WTC11 (cell line): ENCODE measurements around the gene ENAH. TPM values are rescaled to one million over a fixed set of nuclear protein-coding genes. Genes with fewer than 3 reads are reported as not detected.

Experiments
- ATAC-seq: fragments of 200-7000 bp; cut with Tn5 transposase; 2 replicates; pipeline ENCODE4 v1.10.0; 2021; ENCODE audit warnings: mild to moderate bottlenecking, moderate library complexity
- CTCF ChIA-PET: fragments of 300-600 bp; sonication (Branson Sonifier 250); formaldehyde crosslinking; loops from one replicate; lab custom pipeline; 2021; ENCODE audit warnings: antibody characterized with exemption; lab: Charles Lee
- POLR2A ChIA-PET: fragments of 350-600 bp; sonication (Branson Sonifier 250); formaldehyde crosslinking; loops from one replicate; lab custom pipeline; 2021; ENCODE audit warnings: antibody characterized with exemption; lab: Charles Lee
- DNase-seq: peaks from one replicate; pipeline ENCODE4 v3.0.0; 2021; ENCODE audit warnings: low spot score
- H3K27ac Mint-ChIP-seq: 2 replicates; pipeline ENCODE4 v1.8.0; 2021; ENCODE audit warnings: mixed read lengths
- H3K27me3 Mint-ChIP-seq: 2 replicates; pipeline ENCODE4 v1.8.0; 2021; ENCODE audit warnings: low read depth, mild to moderate bottlenecking, moderate library complexity, mixed read lengths
- H3K36me3 Mint-ChIP-seq: 2 replicates; pipeline ENCODE4 v1.8.0; 2021; ENCODE audit warnings: mixed read lengths
- H3K4me1 Mint-ChIP-seq: 2 replicates; pipeline ENCODE4 v1.8.0; 2022; ENCODE audit warnings: mixed read lengths
- H3K4me3 Mint-ChIP-seq: 2 replicates; pipeline ENCODE4 v1.8.0; 2021; ENCODE audit warnings: mild to moderate bottlenecking, moderate library complexity, mixed read lengths
- H3K9me3 Mint-ChIP-seq: 2 replicates; pipeline ENCODE4 v1.8.0; 2021; ENCODE audit warnings: mixed read lengths
- CREM ChIP-seq: sonication (generic); formaldehyde crosslinking; IDR thresholded peaks from 2 replicates; pipeline ENCODE4 v1.8.1; 2022; ENCODE audit warnings: mild to moderate bottlenecking, missing genetic modification reagents, moderate library complexity
- ESRRA ChIP-seq: sonication (generic); formaldehyde crosslinking; IDR thresholded peaks from 2 replicates; pipeline ENCODE4 v1.8.1; 2022; ENCODE audit warnings: mild to moderate bottlenecking, missing genetic modification reagents, borderline replicate concordance
- GABPB1 ChIP-seq: sonication (generic); formaldehyde crosslinking; IDR thresholded peaks from 2 replicates; pipeline ENCODE4 v1.8.1; 2023; ENCODE audit warnings: mild to moderate bottlenecking, missing genetic modification reagents
- JUN ChIP-seq: sonication (generic); formaldehyde crosslinking; IDR thresholded peaks from 2 replicates; pipeline ENCODE4 v1.8.0; 2023; ENCODE audit warnings: mild to moderate bottlenecking, missing genetic modification reagents
- MYBL2 ChIP-seq: sonication (generic); formaldehyde crosslinking; IDR thresholded peaks from 2 replicates; pipeline ENCODE4 v1.8.1; 2023; ENCODE audit warnings: mild to moderate bottlenecking, moderate library complexity, missing genetic modification reagents
- NFYB ChIP-seq: sonication (generic); formaldehyde crosslinking; conservative IDR thresholded peaks from 2 replicates; pipeline ENCODE4 v1.8.0; 2022; ENCODE audit warnings: low read depth, missing genetic modification reagents
- OVOL2 ChIP-seq: fragments of 250-450 bp; sonication (Bioruptor Pico); IDR thresholded peaks from 2 replicates; pipeline ENCODE4 v1.9.0; 2021; ENCODE audit warnings: mild to moderate bottlenecking, borderline replicate concordance
- RORB ChIP-seq: fragments of 250-450 bp; sonication (Bioruptor Pico); IDR thresholded peaks from 2 replicates; pipeline ENCODE4 v1.9.0; 2021; ENCODE audit warnings: mild to moderate bottlenecking
- SMAD3 ChIP-seq: sonication (generic); formaldehyde crosslinking; IDR thresholded peaks from 2 replicates; pipeline ENCODE4 v1.8.0; 2022; ENCODE audit warnings: missing genetic modification reagents, mild to moderate bottlenecking, borderline replicate concordance
- TP53 ChIP-seq: sonication (generic); formaldehyde crosslinking; IDR thresholded peaks from 2 replicates; pipeline ENCODE4 v1.8.1; 2023; ENCODE audit warnings: mild to moderate bottlenecking, missing genetic modification reagents
- ZNF317 ChIP-seq: sonication (generic); formaldehyde crosslinking; IDR thresholded peaks from 2 replicates; pipeline ENCODE4 v1.8.1; 2023; ENCODE audit warnings: low read depth, mild to moderate bottlenecking, moderate library complexity, missing genetic modification reagents, borderline replicate concordance
- ZNF396 ChIP-seq: fragments of 250-450 bp; sonication (Bioruptor Pico); IDR thresholded peaks from 2 replicates; pipeline ENCODE4 v1.8.0; 2021; ENCODE audit warnings: mild to moderate bottlenecking, moderate library complexity, borderline replicate concordance
- ZNF671 ChIP-seq: fragments of 250-450 bp; sonication (Bioruptor Pico); IDR thresholded peaks from 2 replicates; pipeline ENCODE4 v1.8.0; 2021; ENCODE audit warnings: mild to moderate bottlenecking
- total RNA-seq: library from RNA; stranded (reverse); gene quantifications from 3 replicates; pipeline ENCODE4 v1.2.3, GENCODE V29; 2021
- TF ChIP-seq, protein P1 (sequence below): sonication (generic); formaldehyde crosslinking; IDR thresholded peaks from 2 replicates; pipeline ENCODE4 v1.8.1; 2022; ENCODE audit warnings: missing genetic modification reagents, borderline replicate concordance
- TF ChIP-seq, protein P2 (sequence below): sonication (generic); formaldehyde crosslinking; IDR thresholded peaks from 2 replicates; pipeline ENCODE4 v1.8.1; 2022; ENCODE audit warnings: mild to moderate bottlenecking, moderate library complexity, missing genetic modification reagents
- TF ChIP-seq, protein P3 (sequence below): sonication (generic); formaldehyde crosslinking; IDR thresholded peaks from 2 replicates; pipeline ENCODE4 v1.8.0; 2023; ENCODE audit warnings: missing genetic modification reagents
- TF ChIP-seq, protein P4 (sequence below): sonication (generic); formaldehyde crosslinking; IDR thresholded peaks from 2 replicates; pipeline ENCODE4 v1.8.1; 2023; ENCODE audit warnings: mild to moderate bottlenecking, missing genetic modification reagents, moderate library complexity
- TF ChIP-seq, protein P5 (sequence below): fragments of 250-450 bp; sonication (Bioruptor Pico); IDR thresholded peaks from 2 replicates; pipeline ENCODE4 v1.9.0; 2021; ENCODE audit warnings: moderate library complexity, mild to moderate bottlenecking, inconsistent platforms, borderline replicate concordance
- TF ChIP-seq, protein P6 (sequence below): sonication (generic); formaldehyde crosslinking; IDR thresholded peaks from 2 replicates; pipeline ENCODE4 v1.8.1; 2023; ENCODE audit warnings: mild to moderate bottlenecking, missing genetic modification reagents
- TF ChIP-seq, protein P7 (sequence below): fragments of 250-450 bp; sonication (Bioruptor Pico); IDR thresholded peaks from 2 replicates; pipeline ENCODE4 v1.9.0; 2021; ENCODE audit warnings: mild to moderate bottlenecking, borderline replicate concordance
- TF ChIP-seq, protein P8 (sequence below): sonication (generic); formaldehyde crosslinking; IDR thresholded peaks from 2 replicates; pipeline ENCODE4 v1.8.1; 2023; ENCODE audit warnings: mild to moderate bottlenecking, missing genetic modification reagents, moderate library complexity
- TF ChIP-seq, protein P9 (sequence below): fragments of 250-450 bp; sonication (Bioruptor Pico); IDR thresholded peaks from 2 replicates; pipeline ENCODE4 v1.9.0; 2021; ENCODE audit warnings: mild to moderate bottlenecking
- TF ChIP-seq, protein P10 (sequence below): sonication (generic); formaldehyde crosslinking; conservative IDR thresholded peaks from 2 replicates; pipeline ENCODE4 v1.8.1; 2022; ENCODE audit warnings: mild to moderate bottlenecking, missing genetic modification reagents

ENAH gene
- total RNA-seq, 1 experiment from 2014 or later = 227 TPM

DNA sequence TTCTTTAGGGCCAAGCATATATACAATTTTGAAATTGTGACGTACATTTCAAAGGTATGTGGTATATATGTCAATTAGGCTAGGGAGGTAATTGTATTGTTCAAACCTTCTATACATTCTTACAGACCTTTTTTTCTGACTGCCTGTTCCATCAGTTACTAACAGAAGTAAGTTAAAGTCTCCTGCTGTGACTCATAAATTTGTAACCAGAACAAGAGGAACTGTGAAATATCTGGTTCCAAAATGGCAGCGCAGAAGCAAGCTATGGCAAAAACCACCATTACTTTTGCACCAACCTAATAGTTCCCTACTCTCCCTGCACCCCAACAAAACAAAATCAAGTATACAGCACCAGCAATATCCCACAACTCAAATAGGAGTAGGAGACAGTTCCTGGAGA is 93.6 kb downstream of the ENAH start (continued):
- no peak for TF ChIP-seq ZNF317 (CRISPR knock-in tag)
- TF ChIP-seq, protein P1, sequence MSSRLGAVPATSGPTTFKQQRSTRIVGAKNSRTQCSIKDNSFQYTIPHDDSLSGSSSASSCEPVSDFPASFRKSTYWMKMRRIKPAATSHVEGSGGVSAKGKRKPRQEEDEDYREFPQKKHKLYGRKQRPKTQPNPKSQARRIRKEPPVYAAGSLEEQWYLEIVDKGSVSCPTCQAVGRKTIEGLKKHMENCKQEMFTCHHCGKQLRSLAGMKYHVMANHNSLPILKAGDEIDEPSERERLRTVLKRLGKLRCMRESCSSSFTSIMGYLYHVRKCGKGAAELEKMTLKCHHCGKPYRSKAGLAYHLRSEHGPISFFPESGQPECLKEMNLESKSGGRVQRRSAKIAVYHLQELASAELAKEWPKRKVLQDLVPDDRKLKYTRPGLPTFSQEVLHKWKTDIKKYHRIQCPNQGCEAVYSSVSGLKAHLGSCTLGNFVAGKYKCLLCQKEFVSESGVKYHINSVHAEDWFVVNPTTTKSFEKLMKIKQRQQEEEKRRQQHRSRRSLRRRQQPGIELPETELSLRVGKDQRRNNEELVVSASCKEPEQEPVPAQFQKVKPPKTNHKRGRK (CRISPR knock-in tag) = no peak
- TF ChIP-seq, protein P2, sequence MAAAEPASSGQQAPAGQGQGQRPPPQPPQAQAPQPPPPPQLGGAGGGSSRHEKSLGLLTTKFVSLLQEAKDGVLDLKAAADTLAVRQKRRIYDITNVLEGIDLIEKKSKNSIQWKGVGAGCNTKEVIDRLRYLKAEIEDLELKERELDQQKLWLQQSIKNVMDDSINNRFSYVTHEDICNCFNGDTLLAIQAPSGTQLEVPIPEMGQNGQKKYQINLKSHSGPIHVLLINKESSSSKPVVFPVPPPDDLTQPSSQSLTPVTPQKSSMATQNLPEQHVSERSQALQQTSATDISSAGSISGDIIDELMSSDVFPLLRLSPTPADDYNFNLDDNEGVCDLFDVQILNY (CRISPR knock-in tag) = no peak
- no peak for TF ChIP-seq GABPB1
- TF ChIP-seq RORB (CRISPR knock-in tag) = no peak

DNA sequence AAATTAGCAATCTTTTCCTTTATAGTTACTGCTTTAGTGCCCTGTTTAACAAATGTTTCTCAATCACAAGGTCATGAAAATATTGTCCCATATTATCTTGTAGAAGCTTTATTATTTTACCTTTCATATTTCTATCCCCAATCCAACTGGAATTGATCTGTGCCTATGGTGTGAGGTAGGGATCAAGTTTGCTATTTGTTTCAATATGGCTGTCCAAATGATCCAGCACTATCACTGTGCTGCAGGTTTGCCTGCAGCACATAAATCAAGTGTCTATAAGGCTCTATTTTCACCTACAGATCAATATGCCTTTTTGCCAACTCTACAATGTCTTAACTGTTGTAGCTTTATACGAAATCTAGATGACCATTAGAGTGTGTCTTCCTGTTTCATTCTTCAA is 96.2 kb downstream of the ENAH start:
- H3K27me3 Mint-ChIP-seq = no peaks in the 10 kb centered on the region
- H3K4me3 Mint-ChIP-seq = no peak overlapping the region
- H3K36me3 Mint-ChIP-seq = peaks cover 62% of the 10 kb centered on the region
- ChIA-PET POLR2A (no interaction called here), CTCF (no interaction called here)
- ATAC-seq = no peak
- H3K27ac Mint-ChIP-seq = no peak overlapping the region
- DNase-seq = no peak
- peaks cover 27% of the 10 kb centered on the region for H3K9me3 Mint-ChIP-seq
- no peaks in the 10 kb centered on the region for H3K4me1 Mint-ChIP-seq
- TF ChIP-seq MYBL2 (CRISPR knock-in tag) (no peak), CREM (CRISPR knock-in tag) (no peak), OVOL2 (CRISPR knock-in tag) (no peak), NFYB (CRISPR knock-in tag) (no peak), ZNF671 (no peak), ZNF396 (CRISPR knock-in tag) (no peak), JUN (CRISPR knock-in tag) (no peak), TP53 (CRISPR knock-in tag) (no peak), ESRRA (CRISPR knock-in tag) (no peak), SMAD3 (CRISPR knock-in tag) (no peak)
- TF ChIP-seq, protein P3, sequence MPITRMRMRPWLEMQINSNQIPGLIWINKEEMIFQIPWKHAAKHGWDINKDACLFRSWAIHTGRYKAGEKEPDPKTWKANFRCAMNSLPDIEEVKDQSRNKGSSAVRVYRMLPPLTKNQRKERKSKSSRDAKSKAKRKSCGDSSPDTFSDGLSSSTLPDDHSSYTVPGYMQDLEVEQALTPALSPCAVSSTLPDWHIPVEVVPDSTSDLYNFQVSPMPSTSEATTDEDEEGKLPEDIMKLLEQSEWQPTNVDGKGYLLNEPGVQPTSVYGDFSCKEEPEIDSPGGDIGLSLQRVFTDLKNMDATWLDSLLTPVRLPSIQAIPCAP (CRISPR knock-in tag) = no peak
- TF ChIP-seq, protein P4, sequence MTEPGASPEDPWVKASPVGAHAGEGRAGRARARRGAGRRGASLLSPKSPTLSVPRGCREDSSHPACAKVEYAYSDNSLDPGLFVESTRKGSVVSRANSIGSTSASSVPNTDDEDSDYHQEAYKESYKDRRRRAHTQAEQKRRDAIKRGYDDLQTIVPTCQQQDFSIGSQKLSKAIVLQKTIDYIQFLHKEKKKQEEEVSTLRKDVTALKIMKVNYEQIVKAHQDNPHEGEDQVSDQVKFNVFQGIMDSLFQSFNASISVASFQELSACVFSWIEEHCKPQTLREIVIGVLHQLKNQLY (CRISPR knock-in tag) = no peak
- TF ChIP-seq, protein P5, sequence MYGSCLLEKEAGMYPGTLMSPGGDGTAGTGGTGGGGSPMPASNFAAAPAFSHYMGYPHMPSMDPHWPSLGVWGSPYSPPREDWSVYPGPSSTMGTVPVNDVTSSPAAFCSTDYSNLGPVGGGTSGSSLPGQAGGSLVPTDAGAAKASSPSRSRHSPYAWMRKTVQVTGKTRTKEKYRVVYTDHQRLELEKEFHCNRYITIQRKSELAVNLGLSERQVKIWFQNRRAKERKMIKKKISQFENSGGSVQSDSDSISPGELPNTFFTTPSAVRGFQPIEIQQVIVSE (CRISPR knock-in tag) = no peak
- TF ChIP-seq, protein P6, sequence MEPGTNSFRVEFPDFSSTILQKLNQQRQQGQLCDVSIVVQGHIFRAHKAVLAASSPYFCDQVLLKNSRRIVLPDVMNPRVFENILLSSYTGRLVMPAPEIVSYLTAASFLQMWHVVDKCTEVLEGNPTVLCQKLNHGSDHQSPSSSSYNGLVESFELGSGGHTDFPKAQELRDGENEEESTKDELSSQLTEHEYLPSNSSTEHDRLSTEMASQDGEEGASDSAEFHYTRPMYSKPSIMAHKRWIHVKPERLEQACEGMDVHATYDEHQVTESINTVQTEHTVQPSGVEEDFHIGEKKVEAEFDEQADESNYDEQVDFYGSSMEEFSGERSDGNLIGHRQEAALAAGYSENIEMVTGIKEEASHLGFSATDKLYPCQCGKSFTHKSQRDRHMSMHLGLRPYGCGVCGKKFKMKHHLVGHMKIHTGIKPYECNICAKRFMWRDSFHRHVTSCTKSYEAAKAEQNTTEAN (CRISPR knock-in tag) = no peak
- TF ChIP-seq, protein P7, sequence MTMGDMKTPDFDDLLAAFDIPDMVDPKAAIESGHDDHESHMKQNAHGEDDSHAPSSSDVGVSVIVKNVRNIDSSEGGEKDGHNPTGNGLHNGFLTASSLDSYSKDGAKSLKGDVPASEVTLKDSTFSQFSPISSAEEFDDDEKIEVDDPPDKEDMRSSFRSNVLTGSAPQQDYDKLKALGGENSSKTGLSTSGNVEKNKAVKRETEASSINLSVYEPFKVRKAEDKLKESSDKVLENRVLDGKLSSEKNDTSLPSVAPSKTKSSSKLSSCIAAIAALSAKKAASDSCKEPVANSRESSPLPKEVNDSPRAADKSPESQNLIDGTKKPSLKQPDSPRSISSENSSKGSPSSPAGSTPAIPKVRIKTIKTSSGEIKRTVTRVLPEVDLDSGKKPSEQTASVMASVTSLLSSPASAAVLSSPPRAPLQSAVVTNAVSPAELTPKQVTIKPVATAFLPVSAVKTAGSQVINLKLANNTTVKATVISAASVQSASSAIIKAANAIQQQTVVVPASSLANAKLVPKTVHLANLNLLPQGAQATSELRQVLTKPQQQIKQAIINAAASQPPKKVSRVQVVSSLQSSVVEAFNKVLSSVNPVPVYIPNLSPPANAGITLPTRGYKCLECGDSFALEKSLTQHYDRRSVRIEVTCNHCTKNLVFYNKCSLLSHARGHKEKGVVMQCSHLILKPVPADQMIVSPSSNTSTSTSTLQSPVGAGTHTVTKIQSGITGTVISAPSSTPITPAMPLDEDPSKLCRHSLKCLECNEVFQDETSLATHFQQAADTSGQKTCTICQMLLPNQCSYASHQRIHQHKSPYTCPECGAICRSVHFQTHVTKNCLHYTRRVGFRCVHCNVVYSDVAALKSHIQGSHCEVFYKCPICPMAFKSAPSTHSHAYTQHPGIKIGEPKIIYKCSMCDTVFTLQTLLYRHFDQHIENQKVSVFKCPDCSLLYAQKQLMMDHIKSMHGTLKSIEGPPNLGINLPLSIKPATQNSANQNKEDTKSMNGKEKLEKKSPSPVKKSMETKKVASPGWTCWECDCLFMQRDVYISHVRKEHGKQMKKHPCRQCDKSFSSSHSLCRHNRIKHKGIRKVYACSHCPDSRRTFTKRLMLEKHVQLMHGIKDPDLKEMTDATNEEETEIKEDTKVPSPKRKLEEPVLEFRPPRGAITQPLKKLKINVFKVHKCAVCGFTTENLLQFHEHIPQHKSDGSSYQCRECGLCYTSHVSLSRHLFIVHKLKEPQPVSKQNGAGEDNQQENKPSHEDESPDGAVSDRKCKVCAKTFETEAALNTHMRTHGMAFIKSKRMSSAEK = no peak
- TF ChIP-seq, protein P8, sequence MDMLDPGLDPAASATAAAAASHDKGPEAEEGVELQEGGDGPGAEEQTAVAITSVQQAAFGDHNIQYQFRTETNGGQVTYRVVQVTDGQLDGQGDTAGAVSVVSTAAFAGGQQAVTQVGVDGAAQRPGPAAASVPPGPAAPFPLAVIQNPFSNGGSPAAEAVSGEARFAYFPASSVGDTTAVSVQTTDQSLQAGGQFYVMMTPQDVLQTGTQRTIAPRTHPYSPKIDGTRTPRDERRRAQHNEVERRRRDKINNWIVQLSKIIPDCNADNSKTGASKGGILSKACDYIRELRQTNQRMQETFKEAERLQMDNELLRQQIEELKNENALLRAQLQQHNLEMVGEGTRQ (CRISPR knock-in tag) = no peak
- TF ChIP-seq, protein P9, sequence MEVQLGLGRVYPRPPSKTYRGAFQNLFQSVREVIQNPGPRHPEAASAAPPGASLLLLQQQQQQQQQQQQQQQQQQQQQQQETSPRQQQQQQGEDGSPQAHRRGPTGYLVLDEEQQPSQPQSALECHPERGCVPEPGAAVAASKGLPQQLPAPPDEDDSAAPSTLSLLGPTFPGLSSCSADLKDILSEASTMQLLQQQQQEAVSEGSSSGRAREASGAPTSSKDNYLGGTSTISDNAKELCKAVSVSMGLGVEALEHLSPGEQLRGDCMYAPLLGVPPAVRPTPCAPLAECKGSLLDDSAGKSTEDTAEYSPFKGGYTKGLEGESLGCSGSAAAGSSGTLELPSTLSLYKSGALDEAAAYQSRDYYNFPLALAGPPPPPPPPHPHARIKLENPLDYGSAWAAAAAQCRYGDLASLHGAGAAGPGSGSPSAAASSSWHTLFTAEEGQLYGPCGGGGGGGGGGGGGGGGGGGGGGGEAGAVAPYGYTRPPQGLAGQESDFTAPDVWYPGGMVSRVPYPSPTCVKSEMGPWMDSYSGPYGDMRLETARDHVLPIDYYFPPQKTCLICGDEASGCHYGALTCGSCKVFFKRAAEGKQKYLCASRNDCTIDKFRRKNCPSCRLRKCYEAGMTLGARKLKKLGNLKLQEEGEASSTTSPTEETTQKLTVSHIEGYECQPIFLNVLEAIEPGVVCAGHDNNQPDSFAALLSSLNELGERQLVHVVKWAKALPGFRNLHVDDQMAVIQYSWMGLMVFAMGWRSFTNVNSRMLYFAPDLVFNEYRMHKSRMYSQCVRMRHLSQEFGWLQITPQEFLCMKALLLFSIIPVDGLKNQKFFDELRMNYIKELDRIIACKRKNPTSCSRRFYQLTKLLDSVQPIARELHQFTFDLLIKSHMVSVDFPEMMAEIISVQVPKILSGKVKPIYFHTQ (CRISPR knock-in tag) = no peak
- TF ChIP-seq, protein P10, sequence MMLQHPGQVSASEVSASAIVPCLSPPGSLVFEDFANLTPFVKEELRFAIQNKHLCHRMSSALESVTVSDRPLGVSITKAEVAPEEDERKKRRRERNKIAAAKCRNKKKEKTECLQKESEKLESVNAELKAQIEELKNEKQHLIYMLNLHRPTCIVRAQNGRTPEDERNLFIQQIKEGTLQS (CRISPR knock-in tag) = no peak
